H1 (cell line): Measurements from ENCODE around the gene RASA1. TPM values are rescaled to one million over a fixed set of nuclear protein-coding genes. Genes with fewer than 3 reads are reported as not detected.

Experiments used
- CTCF ChIA-PET: fragments of 300-600 bp; sonication (Branson Sonifier 250); formaldehyde crosslinking; loops from one replicate; lab custom pipeline; 2021; ENCODE audit not compliant: partially characterized antibody; lab: Charles Lee
- POLR2A ChIA-PET: fragments of 300-600 bp; sonication (Branson Sonifier 250); formaldehyde crosslinking; loops from one replicate; lab custom pipeline; 2021; ENCODE audit warnings: inconsistent platforms; ENCODE audit not compliant: partially characterized antibody; lab: Charles Lee
- DNase-seq, 2 experiments: peaks; one replicate each; pipeline versions ENCODE4 v3.0.0 to v3.0.0-alpha.2; 2010 to 2022; ENCODE audit warnings: low spot score in 2 of 2, low read depth in 1 of 2, mixed read lengths in 1 of 2
- FAIRE-seq: peaks from 2 replicates; lab custom pipeline; 2011; peaks lifted over from hg19 to GRCh38; lab: Jason Lieb, UNC
- H2AFZ ChIP-seq: 2 replicates; pipeline ENCODE4 v1.8.1; 2012; ENCODE audit warnings: low read length, inconsistent platforms
- H2AK5ac ChIP-seq: 2 replicates; pipeline ENCODE4 v1.6.1; 2013; ENCODE audit warnings: low read depth, low read length
- H2BK120ac ChIP-seq: replicated peaks from 2 replicates; pipeline ENCODE3; 2013; ENCODE audit warnings: low read depth, low read length, inconsistent platforms
- H2BK12ac ChIP-seq: 2 replicates; pipeline ENCODE4 v1.6.1; 2013; ENCODE audit warnings: low read depth, low read length
- H2BK15ac ChIP-seq: 2 replicates; pipeline ENCODE4 v1.6.1; 2013; ENCODE audit warnings: low read length
- H2BK20ac ChIP-seq: 2 replicates; pipeline ENCODE4 v1.6.1; 2013; ENCODE audit warnings: low read length
- H2BK5ac ChIP-seq: 2 replicates; pipeline ENCODE4 v1.6.1; 2013; ENCODE audit warnings: low read depth, low read length
- H3K14ac ChIP-seq: 2 replicates; pipeline ENCODE4 v1.6.1; 2013; ENCODE audit warnings: inconsistent platforms; ENCODE audit not compliant: insufficient read length
- H3K18ac ChIP-seq: 2 replicates; pipeline ENCODE4 v1.6.1; 2013; ENCODE audit warnings: low read length; ENCODE audit errors: extremely low read depth
- H3K23ac ChIP-seq: 2 replicates; pipeline ENCODE4 v1.6.1; 2013; ENCODE audit warnings: inconsistent platforms; ENCODE audit not compliant: insufficient read length
- H3K23me2 ChIP-seq: 2 replicates; pipeline ENCODE4 v1.6.1; 2013; ENCODE audit warnings: low read depth, low read length
- H3K27ac ChIP-seq: 2 replicates; pipeline ENCODE4 v1.6.1; 2011; ENCODE audit warnings: low read depth, low read length, inconsistent platforms
- H3K27me3 ChIP-seq, 4 experiments: replicated peaks in 1 of 4; 1 replicate in 1 of 4; 2 replicates in 3 of 4; pipeline versions ENCODE4 v1.6.1 to v1.8.1; 2011 to 2013; ENCODE audit warnings: low read length in 3 of 4, mild to moderate bottlenecking in 3 of 4, inconsistent platforms in 2 of 4, mixed read lengths in 2 of 4, moderate library complexity in 1 of 4; ENCODE audit not compliant: control insufficient read depth in 3 of 4, insufficient read depth in 3 of 4; ENCODE audit errors: extremely low read depth in 1 of 4
- H3K36me3 ChIP-seq, 4 experiments: 2 replicates each; pipeline versions ENCODE4 v1.6.1 to v1.8.1; 2011 to 2013; ENCODE audit warnings: mild to moderate bottlenecking in 4 of 4, low read length in 3 of 4, moderate library complexity in 2 of 4, control low read depth in 1 of 4, inconsistent platforms in 1 of 4; ENCODE audit not compliant: insufficient read depth in 4 of 4, control insufficient read depth in 2 of 4
- H3K4ac ChIP-seq: replicated peaks from 2 replicates; pipeline ENCODE3; 2013; ENCODE audit warnings: low read length, low read depth, mixed read lengths, inconsistent platforms; ENCODE audit not compliant: insufficient read length
- H3K4me1 ChIP-seq, 4 experiments: replicated peaks in 1 of 4; 1 replicate in 1 of 4; 2 replicates in 3 of 4; pipeline versions ENCODE4 v1.6.1 to v1.8.1; 2011 to 2013; ENCODE audit warnings: low read length in 3 of 4, inconsistent platforms in 2 of 4, mixed read lengths in 1 of 4; ENCODE audit not compliant: insufficient read depth in 4 of 4, control insufficient read depth in 3 of 4
- H3K4me2 ChIP-seq, 2 experiments: 2 replicates each; pipeline versions ENCODE4 v1.6.1 to v1.8.1; 2011 to 2013; ENCODE audit warnings: low read depth in 2 of 2, low read length in 2 of 2, control low read depth in 1 of 2, inconsistent platforms in 1 of 2, mild to moderate bottlenecking in 1 of 2; ENCODE audit not compliant: insufficient read depth in 1 of 2
- H3K4me3 ChIP-seq, 4 experiments: fragments of 200-600, 300-600 bp in 1 of 4; sonication (generic), shearing (Covaris generic), sonication (Bioruptor Twin) in 1 of 4; 2 replicates each; pipeline versions ENCODE4 v1.5.1 to v1.8.1; 2011 to 2016; ENCODE audit warnings: low read length in 4 of 4, low read depth in 3 of 4, control low read depth in 2 of 4, inconsistent platforms in 2 of 4, mild to moderate bottlenecking in 2 of 4, mixed read lengths in 1 of 4, moderate library complexity in 1 of 4; ENCODE audit not compliant: insufficient read depth in 2 of 4; ENCODE audit errors: extremely low read depth in 1 of 4
- H3K56ac ChIP-seq: replicated peaks from 2 replicates; pipeline ENCODE3; 2013; ENCODE audit warnings: low read depth, mild to moderate bottlenecking, mixed read lengths, low read length, inconsistent platforms; ENCODE audit not compliant: insufficient read length
- H3K79me1 ChIP-seq: 2 replicates; pipeline ENCODE4 v1.6.1; 2013; ENCODE audit warnings: low read depth, low read length, control low read depth
- H3K79me2 ChIP-seq, 2 experiments: 2 replicates each; pipeline versions ENCODE4 v1.6.1 to v1.8.1; 2012 to 2013; ENCODE audit warnings: low read length in 2 of 2, mild to moderate bottlenecking in 2 of 2, inconsistent platforms in 1 of 2; ENCODE audit not compliant: insufficient read depth in 2 of 2, control insufficient read depth in 1 of 2
- H3K9ac ChIP-seq, 4 experiments: replicated peaks in 1 of 4; 1 replicate in 1 of 4; 2 replicates in 3 of 4; pipeline versions ENCODE4 v1.6.1 to v1.8.1; 2011 to 2013; ENCODE audit warnings: low read depth in 3 of 4, low read length in 3 of 4, control low read depth in 2 of 4, mild to moderate bottlenecking in 2 of 4, moderate library complexity in 2 of 4, inconsistent platforms in 1 of 4; ENCODE audit errors: extremely low read depth in 1 of 4
- H3K9me3 ChIP-seq, 2 experiments: 2 replicates each; pipeline versions ENCODE4 v1.6.1 to v1.8.1; 2012 to 2013; ENCODE audit warnings: mild to moderate bottlenecking in 2 of 2, moderate library complexity in 2 of 2, control low read depth in 1 of 2, inconsistent platforms in 1 of 2, low read depth in 1 of 2, low read length in 1 of 2, mixed read lengths in 1 of 2; ENCODE audit not compliant: insufficient read depth in 2 of 2
- H4K20me1 ChIP-seq, 2 experiments: replicated peaks in 1 of 2; 2 replicates each; pipeline versions ENCODE3 to v1.8.1; 2011 to 2013; ENCODE audit warnings: inconsistent platforms in 2 of 2, low read length in 2 of 2, mild to moderate bottlenecking in 1 of 2; ENCODE audit not compliant: insufficient read depth in 2 of 2, control insufficient read depth in 1 of 2
- H4K5ac ChIP-seq: 2 replicates; pipeline ENCODE4 v1.6.1; 2013; ENCODE audit warnings: low read length, low read depth, mixed read lengths, inconsistent platforms; ENCODE audit not compliant: insufficient read length
- H4K8ac ChIP-seq: 2 replicates; pipeline ENCODE4 v1.8.0; 2013; ENCODE audit warnings: mild to moderate bottlenecking, moderate library complexity, low read length, inconsistent platforms; ENCODE audit not compliant: insufficient read depth; ENCODE audit errors: extremely low read depth
- H4K91ac ChIP-seq: replicated peaks from 2 replicates; pipeline ENCODE3; 2013; ENCODE audit warnings: low read length, mixed read lengths, inconsistent platforms; ENCODE audit not compliant: insufficient read length
- EZH2 ChIP-seq: fragments of 200-600 bp; sonication (generic); IDR thresholded peaks from 2 replicates; pipeline ENCODE4 v1.7.1; 2012; ENCODE audit warnings: low read depth, mild to moderate bottlenecking, moderate library complexity, low read length, inconsistent platforms; ENCODE audit not compliant: severe bottlenecking
- RNF2 ChIP-seq: fragments of 200-900, 300-1000 bp; sonication (generic); IDR thresholded peaks from 2 replicates; pipeline ENCODE4 v1.7.1; 2016; ENCODE audit warnings: borderline replicate concordance, low read depth, mild to moderate bottlenecking, antibody characterized with exemption, low read length; ENCODE audit not compliant: poor library complexity, severe bottlenecking; ENCODE audit errors: missing control alignments
- SP4 ChIP-seq: IDR thresholded peaks from 2 replicates; pipeline ENCODE4 v1.6.1; 2012; ENCODE audit warnings: low read length, inconsistent platforms
- WGBS, 2 experiments: shearing (Covaris generic) in 1 of 2; methylation state at CpG; one replicate each; pipeline versions ENCODE4 v1.1.6 to v1.1.7; 2013 to 2015; ENCODE audit warnings: low lambda C conversion rate in 2 of 2, mixed read lengths in 2 of 2, inconsistent platforms in 1 of 2, low coverage in 1 of 2, missing lambda C conversion rate in 1 of 2; ENCODE audit not compliant: insufficient replicate concordance in 2 of 2, insufficient coverage in 1 of 2, insufficient read length in 1 of 2; ENCODE audit errors: extremely low coverage in 1 of 2, missing lambda C conversion rate in 1 of 2; 5-methylcytosine and 5-hydroxymethylcytosine counted together
- polyA plus RNA-seq, 7 experiments: library from polyadenylated mRNA; depleted of rRNA in 3 of 7; stranded (reverse) in 5 of 7; unstranded in 2 of 7; fragments of >200 nt in 5 of 7; fragments of 200-250 nt in 2 of 7; gene quantifications; 1 replicate in 5 of 7; 2 replicates in 1 of 7; 4 replicates in 1 of 7; pipeline versions ENCODE4 v1.2.1 to v1.2.3, GENCODE V29; 2011 to 2013; ENCODE audit warnings: missing spikeins in 2 of 7, mixed read lengths in 2 of 7
- total RNA-seq: library from RNA; stranded (reverse); fragmentation: NEBNext Ultra II Directional; extraction: Animal tissue kit (Norgen Biotek cat#: 25700); gene quantifications from 2 replicates; pipeline ENCODE4 v1.2.1, GENCODE V29; 2021

Gene RASA1
- total and polyA plus RNA-seq, 2 of the 8 experiments (the other 6 are each of a cell fraction or from before 2014, with no cell fraction given): 15.9 to 33.8 TPM

GRCh38 chr5:87266914-87267573, 639 bp upstream of the RASA1 start:
- TF ChIP-seq RNF2 (no peak), SP4 (0 out of 2 replicates have a peak, but pooled peaks have one; percentile 3), EZH2 (peak; percentile 28)
- peak overlapping the region; percentile 75 for H4K5ac ChIP-seq
- H3K23ac ChIP-seq: no peak overlapping the region
- no peak overlapping the region for H2BK120ac ChIP-seq
- peaks cover 3 to 33% of the 10 kb centered on the region in 2 experiments; a peak in 3 of 4 replicates for H3K79me2 ChIP-seq
- H3K4me3 ChIP-seq: peak overlapping the region; percentile 87 to 90 (median 89)
- H3K4ac ChIP-seq: no peak overlapping the region
- H3K14ac ChIP-seq: no peak overlapping the region
- H2BK5ac ChIP-seq: peak overlapping the region; percentile 8; the same call in 1 of the 2 replicates
- peaks cover 1 to 16% (median 12%) of the 10 kb centered on the region in 4 experiments for H3K27me3 ChIP-seq
- H3K56ac ChIP-seq: no peak overlapping the region
- H2BK12ac ChIP-seq: no peak overlapping the region
- H2AK5ac ChIP-seq: no peak overlapping the region
- H4K8ac ChIP-seq: peak overlapping the region; percentile 81
- H3K4me1 ChIP-seq: peaks cover 0 to 6% (median 3%) of the 10 kb centered on the region in 4 experiments; a peak in 5 of 7 replicates
- no peaks in the 10 kb centered on the region for H3K9me3 ChIP-seq
- no peaks in the 10 kb centered on the region for H4K20me1 ChIP-seq
- WGBS, 2 experiments: 11% methylated on average over 14 of the region's 14 CpGs; no CpG with 5 or more reads in 1 of the 2 experiments
- H3K4me2 ChIP-seq: peak overlapping the region; percentile 80 to 94
- H4K91ac ChIP-seq: peak overlapping the region; percentile 42
- CTCF ChIA-PET: no interaction called here
- H3K79me1 ChIP-seq: peaks cover 4% of the 10 kb centered on the region; the same call in 1 of the 2 replicates
- no peak for FAIRE-seq
- H2BK20ac ChIP-seq: no peak overlapping the region; the same call in 1 of the 2 replicates
- H3K36me3 ChIP-seq: no peaks in the 10 kb centered on the region
- no peak overlapping the region; the same call in 1 of the 2 replicates for H3K18ac ChIP-seq
- H3K9ac ChIP-seq: peak overlapping the region; percentile 47 to 78 (median 61); a peak in 6 of 7 replicates
- peak overlapping the region; percentile 54 for H2AFZ ChIP-seq
- DNase-seq: no peak
- peak overlapping the region; percentile 57 for H3K27ac ChIP-seq
- POLR2A ChIA-PET: interaction anchor here (0.6 to 1.3 kb wide), 3 partner anchors 50 to 741 kb away, joined by 3 read pairs; partner anchors contain the start of gene CCNH
- H3K23me2 ChIP-seq: peaks cover 4% of the 10 kb centered on the region; the same call in 1 of the 2 replicates
- H2BK15ac ChIP-seq: no peak overlapping the region
